Ovary (tissue), 3 donors: Measurements from ENCODE around the gene HECW1.

ENCODE experiments used
- EP300 ChIP-seq: sonication (generic); formaldehyde crosslinking; IDR thresholded peaks from one replicate; pipeline ENCODE4 v1.6.1; 2017; ENCODE audit warnings: antibody characterized with exemption
- TF ChIP-seq, protein P1 (sequence below), 3 donors: fragments of 450-650 bp in 2 of 3; fragments of 200-600 bp in 1 of 3; IDR thresholded peaks; one replicate each; pipeline versions ENCODE4 v1.5.1 to v1.8.0; 2016 to 2022; ENCODE audit warnings: antibody characterized with exemption in 3 of 3, mild to moderate bottlenecking in 1 of 3
- donor health status: DM: no; HTN: no; CAD: no.

DNA sequence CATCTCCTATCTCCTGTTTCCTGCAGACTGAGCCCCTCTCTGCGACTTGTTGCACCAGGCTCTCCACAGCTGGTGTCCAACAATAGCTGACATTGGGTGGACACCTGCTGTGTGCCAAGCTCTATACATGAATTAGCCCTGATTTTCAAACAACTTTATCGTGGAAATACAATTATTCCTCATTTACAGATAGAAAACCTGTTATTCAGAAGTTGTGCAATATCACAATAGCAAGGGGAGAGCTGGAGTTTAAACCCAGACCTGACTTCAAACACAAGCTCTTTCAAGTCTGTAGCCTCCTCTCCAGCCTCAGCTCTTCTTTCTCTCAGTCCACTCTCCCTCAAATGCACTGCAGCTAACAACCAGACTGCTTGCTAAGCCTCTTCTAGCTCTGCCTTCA, 168.8 kb downstream of the HECW1 start:
- no peak for TF ChIP-seq EP300
- TF ChIP-seq, protein P1, sequence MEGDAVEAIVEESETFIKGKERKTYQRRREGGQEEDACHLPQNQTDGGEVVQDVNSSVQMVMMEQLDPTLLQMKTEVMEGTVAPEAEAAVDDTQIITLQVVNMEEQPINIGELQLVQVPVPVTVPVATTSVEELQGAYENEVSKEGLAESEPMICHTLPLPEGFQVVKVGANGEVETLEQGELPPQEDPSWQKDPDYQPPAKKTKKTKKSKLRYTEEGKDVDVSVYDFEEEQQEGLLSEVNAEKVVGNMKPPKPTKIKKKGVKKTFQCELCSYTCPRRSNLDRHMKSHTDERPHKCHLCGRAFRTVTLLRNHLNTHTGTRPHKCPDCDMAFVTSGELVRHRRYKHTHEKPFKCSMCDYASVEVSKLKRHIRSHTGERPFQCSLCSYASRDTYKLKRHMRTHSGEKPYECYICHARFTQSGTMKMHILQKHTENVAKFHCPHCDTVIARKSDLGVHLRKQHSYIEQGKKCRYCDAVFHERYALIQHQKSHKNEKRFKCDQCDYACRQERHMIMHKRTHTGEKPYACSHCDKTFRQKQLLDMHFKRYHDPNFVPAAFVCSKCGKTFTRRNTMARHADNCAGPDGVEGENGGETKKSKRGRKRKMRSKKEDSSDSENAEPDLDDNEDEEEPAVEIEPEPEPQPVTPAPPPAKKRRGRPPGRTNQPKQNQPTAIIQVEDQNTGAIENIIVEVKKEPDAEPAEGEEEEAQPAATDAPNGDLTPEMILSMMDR (IDR thresholded peaks at IDR 0.05): no peak
